Activated CD8-positive, alpha-beta T cell treated with anti-CD3 and anti-CD28 coated beads, Interleukin-2, amount 10 ng/mL, durations not matched to agents 7 days and 5 days (primary cell): Measurements from ENCODE around the gene STMN1. TPM values are rescaled to one million over a fixed set of nuclear protein-coding genes. Genes with fewer than 3 reads are reported as not detected.

ENCODE experiments used
- ATAC-seq: fragments of 150-1000 bp; cut with Tn5 transposase; one replicate; pipeline ENCODE4 v1.10.0; 2021; ENCODE audit warnings: moderate library complexity
- CTCF ChIA-PET: fragments of 350-600 bp; sonication (Branson Sonifier 250); formaldehyde crosslinking; loops from one replicate; lab custom pipeline; 2021; ENCODE audit warnings: antibody characterized with exemption; lab: Charles Lee
- POLR2A ChIA-PET: fragments of 350-600 bp; sonication (Branson Sonifier 250); formaldehyde crosslinking; loops from one replicate; lab custom pipeline; 2021; ENCODE audit warnings: antibody characterized with exemption; lab: Charles Lee
- DNase-seq: peaks from one replicate; pipeline ENCODE4 v3.0.0-alpha.2; 2020
- H3K27ac Mint-ChIP-seq: one replicate; pipeline ENCODE4 v1.8.0; 2021; ENCODE audit warnings: mild to moderate bottlenecking, mixed read lengths
- H3K27me3 Mint-ChIP-seq: one replicate; pipeline ENCODE4 v1.8.0; 2021; ENCODE audit warnings: low read depth, mixed read lengths
- H3K36me3 Mint-ChIP-seq: one replicate; pipeline ENCODE4 v1.8.0; 2021; ENCODE audit warnings: low read depth, mixed read lengths
- H3K4me1 Mint-ChIP-seq: one replicate; pipeline ENCODE4 v1.8.0; 2021; ENCODE audit warnings: low read depth, mixed read lengths
- H3K4me3 Mint-ChIP-seq: one replicate; pipeline ENCODE4 v1.8.0; 2021; ENCODE audit warnings: mild to moderate bottlenecking, mixed read lengths
- H3K9me3 Mint-ChIP-seq: one replicate; pipeline ENCODE4 v1.8.0; 2022; ENCODE audit warnings: mixed read lengths; ENCODE audit not compliant: insufficient read depth
- total RNA-seq, 2 experiments: library from RNA; stranded (reverse); gene quantifications; one replicate each; pipeline ENCODE4 v1.2.3, GENCODE V29; 2021

The STMN1 gene
- total RNA-seq, 2 experiments from 2014 or later: 740 to 781 TPM

DNA sequence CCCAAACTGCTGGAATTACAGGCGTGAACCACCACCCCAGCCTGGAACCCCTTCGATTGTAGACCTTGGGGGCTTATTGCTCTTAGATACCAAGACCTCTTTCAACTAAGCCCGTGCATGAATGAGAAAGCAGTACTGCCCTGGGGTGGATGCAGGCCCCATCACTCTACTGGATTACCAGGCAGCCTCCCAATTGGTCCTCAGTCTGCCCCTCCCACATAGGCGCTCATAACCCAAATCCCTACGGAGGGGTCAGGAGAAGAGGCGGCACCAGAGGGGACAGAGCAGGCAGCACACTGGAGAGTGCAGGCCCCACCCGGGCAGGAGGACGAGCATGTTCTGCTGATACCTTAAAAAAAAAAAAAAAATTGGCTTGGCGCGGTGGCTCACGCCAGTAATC is 12.4 kb upstream of the STMN1 start:
- Mint-ChIP-seq H3K4me1 (peaks cover 37% of the 10 kb centered on the region), H3K4me3 (no peak overlapping the region), H3K36me3 (no peaks in the 10 kb centered on the region), H3K9me3 (no peaks in the 10 kb centered on the region), H3K27ac (no peak overlapping the region), H3K27me3 (peaks cover 11% of the 10 kb centered on the region)
- ATAC-seq (no peak), DNase-seq (no peak)
- CTCF ChIA-PET: interaction anchor here (1.4 to 2.4 kb wide), 2 partner anchors 23 to 78 kb away, joined by 4 to 12 read pairs; no protein-coding TSS in a partner anchor
- POLR2A ChIA-PET: no interaction called here

DNA sequence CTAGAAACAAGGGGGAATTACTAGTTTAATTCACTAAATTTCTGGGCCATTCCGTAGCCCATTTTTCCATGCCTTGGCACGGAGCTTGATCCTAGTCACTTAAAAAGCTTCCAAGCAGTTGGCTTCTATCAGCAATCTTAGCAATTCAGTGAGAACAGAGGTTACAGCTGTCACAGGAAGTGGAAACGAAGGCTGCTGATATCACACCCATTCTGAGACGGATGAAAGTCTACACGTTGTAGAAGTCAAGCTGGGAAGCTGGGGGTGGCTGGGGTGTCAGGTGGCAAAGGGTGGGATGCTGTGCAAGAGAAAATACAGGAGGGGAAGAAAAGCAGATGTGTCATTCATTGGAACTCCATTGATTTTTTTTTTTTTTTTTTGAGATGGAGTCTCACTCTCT is 11.8 kb upstream of the STMN1 start:
- H3K27me3 Mint-ChIP-seq: peaks cover 7% of the 10 kb centered on the region
- CTCF ChIA-PET: interaction anchor here (0.8 to 2.4 kb wide), 4 partner anchors 22 to 79 kb away, joined by 3 to 12 read pairs (median 4); no protein-coding TSS in a partner anchor
- no peak overlapping the region for H3K4me3 Mint-ChIP-seq

GRCh38 chr1:25916460-25916859 is 10.2 kb upstream of the STMN1 start:
- H3K4me3 Mint-ChIP-seq: no peak overlapping the region

More for the DNA sequence above, 11.8 kb upstream of the STMN1 start:
- peak; percentile 28 for ATAC-seq
- Mint-ChIP-seq H3K4me1 (peaks cover 31% of the 10 kb centered on the region), H3K27ac (peak overlapping the region; percentile 60), H3K36me3 (no peaks in the 10 kb centered on the region), H3K9me3 (no peaks in the 10 kb centered on the region)
- POLR2A ChIA-PET: interaction anchor here (0.8 to 1.4 kb wide), 2 partner anchors 11 to 71 kb away, joined by 3 read pairs; no protein-coding TSS in a partner anchor
- DNase-seq: peak; percentile 47

DNA sequence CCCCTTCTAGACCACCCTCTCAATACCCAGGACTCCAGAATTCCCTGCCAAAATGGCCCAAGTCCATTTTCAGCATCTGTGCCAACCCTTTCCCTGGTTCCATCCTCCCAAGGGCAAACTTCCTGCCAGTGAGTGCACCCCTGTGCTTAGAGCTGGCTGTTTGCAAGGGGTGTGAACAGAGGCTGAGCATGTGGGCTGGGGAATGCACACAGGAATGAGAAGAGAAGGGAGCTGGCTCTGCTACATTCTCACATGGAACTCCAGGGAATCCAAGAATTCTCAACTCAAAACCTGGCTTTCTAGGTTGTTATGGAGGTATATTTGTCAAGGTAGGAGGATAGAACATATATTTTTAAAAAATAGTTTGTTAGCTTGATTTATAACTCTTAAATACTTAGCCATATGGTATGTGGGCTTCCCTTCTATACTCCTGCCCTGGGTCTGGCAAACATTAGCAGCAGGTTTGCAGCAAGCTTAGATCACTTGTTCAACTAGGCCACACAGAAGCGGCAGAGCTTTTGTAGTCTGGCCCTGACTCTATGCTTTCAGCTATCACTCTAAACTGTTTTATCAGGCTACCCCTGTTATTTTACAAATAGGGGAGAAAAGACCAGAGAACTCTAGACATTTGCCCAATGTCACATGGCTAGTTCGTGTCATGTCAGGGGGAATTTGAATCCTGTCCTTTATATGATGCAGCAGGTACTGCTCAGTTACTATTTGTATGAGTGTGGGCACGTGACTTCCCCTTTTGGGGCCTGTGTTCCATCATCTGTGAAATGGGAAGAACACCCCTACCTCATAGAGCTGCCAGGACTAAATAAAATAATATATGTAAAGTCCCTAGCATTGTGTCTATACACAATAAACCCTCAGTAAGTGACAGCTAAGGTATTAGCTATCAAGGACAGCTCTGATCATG is 8.1 kb upstream of the STMN1 start:
- no peak overlapping the region for H3K27ac Mint-ChIP-seq
- DNase-seq (no peak), ATAC-seq (no peak)
- peaks cover 3% of the 10 kb centered on the region for H3K27me3 Mint-ChIP-seq
- H3K36me3 Mint-ChIP-seq: no peaks in the 10 kb centered on the region
- H3K9me3 Mint-ChIP-seq: no peaks in the 10 kb centered on the region
- POLR2A ChIA-PET: interaction anchor here (0.9 to 1.3 kb wide), 2 partner anchors 8 to 9 kb away, joined by 3 to 5 read pairs; no protein-coding TSS in a partner anchor
- H3K4me3 Mint-ChIP-seq: no peak overlapping the region
- peaks cover 9% of the 10 kb centered on the region for H3K4me1 Mint-ChIP-seq
- CTCF ChIA-PET: interaction anchor here (1.0 to 3.1 kb wide), 4 partner anchors 10 to 83 kb away, joined by 3 to 13 read pairs (median 6); partner anchors contain the start of gene PAFAH2

More at GRCh38 chr1:25916460-25916859, 10.2 kb upstream of the STMN1 start:
- Mint-ChIP-seq H3K9me3 (no peaks in the 10 kb centered on the region), H3K36me3 (no peaks in the 10 kb centered on the region), H3K27me3 (peaks cover 2% of the 10 kb centered on the region), H3K4me1 (peaks cover 19% of the 10 kb centered on the region), H3K27ac (no peak overlapping the region)
- CTCF ChIA-PET: no interaction called here
- DNase-seq (no peak), ATAC-seq (no peak)
- POLR2A ChIA-PET: interaction anchor here (0.6 kb wide), 1 partner anchor 669 kb away, joined by 3 read pairs; no protein-coding TSS in a partner anchor

DNA sequence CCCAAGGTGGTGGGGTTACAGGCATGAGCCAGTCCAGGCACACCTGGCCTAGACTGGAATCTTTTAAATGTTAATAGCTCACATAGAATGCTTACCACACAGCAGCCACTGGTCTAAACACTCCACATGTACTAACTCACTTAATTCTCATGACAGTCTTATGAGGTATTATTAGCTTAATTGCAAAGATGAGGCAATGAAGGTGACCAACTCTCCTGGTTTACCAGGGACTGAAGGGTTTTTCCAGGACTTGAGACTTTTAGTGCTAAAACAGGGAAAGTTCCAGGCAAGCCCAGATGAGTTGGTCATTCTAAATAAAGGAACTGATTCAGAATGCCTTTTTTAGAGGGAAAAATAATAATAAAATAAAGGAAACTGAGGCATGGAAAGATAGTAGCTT is 7.0 kb upstream of the STMN1 start:
- H3K27me3 Mint-ChIP-seq: peaks cover 10% of the 10 kb centered on the region
- no peak for ATAC-seq
- no peaks in the 10 kb centered on the region for H3K9me3 Mint-ChIP-seq
- DNase-seq: no peak
- H3K27ac Mint-ChIP-seq: no peak overlapping the region
- H3K4me3 Mint-ChIP-seq: no peak overlapping the region
- POLR2A ChIA-PET: no interaction called here
- H3K4me1 Mint-ChIP-seq: peaks cover 6% of the 10 kb centered on the region
- CTCF ChIA-PET: interaction anchor here (2.3 to 3.1 kb wide), 3 partner anchors 9 to 85 kb away, joined by 8 to 13 read pairs (median 11); partner anchors contain the start of gene PAFAH2
- no peaks in the 10 kb centered on the region for H3K36me3 Mint-ChIP-seq

GRCh38 chr1:25912076-25912831 is 6.0 kb upstream of the STMN1 start:
- DNase-seq: no peak
- Mint-ChIP-seq H3K27ac (no peak overlapping the region), H3K27me3 (peaks cover 19% of the 10 kb centered on the region), H3K36me3 (no peaks in the 10 kb centered on the region), H3K4me1 (no peaks in the 10 kb centered on the region), H3K9me3 (no peaks in the 10 kb centered on the region), H3K4me3 (no peak overlapping the region)
- POLR2A ChIA-PET: interaction anchor here (0.7 kb wide), 1 partner anchor 36 kb away, joined by 3 read pairs; no protein-coding TSS in a partner anchor
- CTCF ChIA-PET: interaction anchor here (1.3 to 3.1 kb wide), 3 partner anchors 10 to 86 kb away, joined by 3 to 13 read pairs (median 11); partner anchors contain the start of gene PAFAH2
- no peak for ATAC-seq

DNA sequence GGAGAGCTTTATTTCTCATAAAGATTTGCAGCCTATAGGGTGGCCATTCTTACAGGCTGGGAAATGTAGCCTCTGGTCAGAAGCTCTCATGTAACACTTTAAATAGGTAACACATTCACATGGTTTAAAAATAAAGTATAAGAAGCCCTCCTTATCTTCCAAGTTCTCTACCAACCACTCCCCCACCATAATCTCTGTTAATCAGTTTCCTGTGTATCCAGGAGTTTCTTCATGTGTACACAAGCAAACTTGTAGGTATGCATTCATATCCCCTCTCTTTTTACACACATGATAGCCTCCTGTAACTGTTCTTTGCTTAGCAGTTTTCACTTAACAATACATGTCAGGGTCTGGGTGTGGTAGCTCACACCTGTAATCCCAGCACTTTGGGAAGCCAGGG is 4.9 kb upstream of the STMN1 start:
- ATAC-seq (no peak), DNase-seq (no peak)
- H3K27ac Mint-ChIP-seq: no peak overlapping the region
- H3K4me3 Mint-ChIP-seq: no peak overlapping the region
- POLR2A ChIA-PET: no interaction called here
- peaks cover 23% of the 10 kb centered on the region for H3K27me3 Mint-ChIP-seq
- CTCF ChIA-PET: interaction anchor here (1.3 to 3.0 kb wide), 3 partner anchors 11 to 86 kb away, joined by 3 to 11 read pairs (median 8); partner anchors contain the start of gene PAFAH2
- H3K9me3 Mint-ChIP-seq: no peaks in the 10 kb centered on the region
- H3K36me3 Mint-ChIP-seq: no peaks in the 10 kb centered on the region
- peaks cover 5% of the 10 kb centered on the region for H3K4me1 Mint-ChIP-seq

DNA sequence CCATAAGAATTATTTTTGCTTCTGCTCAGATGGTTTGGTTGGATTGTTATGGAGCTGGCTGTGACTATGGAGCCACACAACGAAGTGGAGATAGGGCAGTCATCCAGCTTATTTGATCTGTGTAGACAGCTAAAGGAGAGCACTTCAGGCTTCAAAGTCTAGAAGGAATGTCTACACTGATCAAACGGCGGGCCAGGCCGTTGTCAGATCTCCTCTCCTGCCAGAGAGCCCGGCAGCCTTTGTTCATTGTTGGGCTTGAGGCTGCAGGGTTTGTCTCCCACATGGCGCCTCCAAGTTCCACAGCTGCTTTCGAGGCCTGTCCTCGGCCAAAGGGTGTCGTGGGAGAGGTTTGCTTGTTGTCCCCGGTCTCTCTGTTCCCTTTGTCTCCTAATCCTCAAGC is 2.8 kb upstream of the STMN1 start:
- ChIA-PET POLR2A (no interaction called here), CTCF (interaction anchor here (7.8 kb wide), 1 partner anchor 15 kb away, joined by 131 read pairs; no protein-coding TSS in a partner anchor)
- Mint-ChIP-seq H3K36me3 (peaks cover 13% of the 10 kb centered on the region), H3K9me3 (no peaks in the 10 kb centered on the region), H3K27ac (no peak overlapping the region), H3K27me3 (peaks cover 23% of the 10 kb centered on the region), H3K4me1 (peaks cover 13% of the 10 kb centered on the region), H3K4me3 (no peak overlapping the region)
- DNase-seq (no peak), ATAC-seq (no peak)

GRCh38 chr1:25908161-25908560 is 1.9 kb upstream of the STMN1 start:
- CTCF ChIA-PET: interaction anchor here (7.8 to 18.0 kb wide), 2 partner anchors 14 to 91 kb away, joined by 131 to 610 read pairs; partner anchors contain the start of gene PAFAH2
- H3K27me3 Mint-ChIP-seq: peaks cover 23% of the 10 kb centered on the region
- DNase-seq: no peak
- H3K9me3 Mint-ChIP-seq: no peaks in the 10 kb centered on the region
- no peak for ATAC-seq
- peaks cover 20% of the 10 kb centered on the region for H3K36me3 Mint-ChIP-seq
- H3K27ac Mint-ChIP-seq: no peak overlapping the region
- H3K4me1 Mint-ChIP-seq: peaks cover 21% of the 10 kb centered on the region
- POLR2A ChIA-PET: no interaction called here
- no peak overlapping the region for H3K4me3 Mint-ChIP-seq

DNA sequence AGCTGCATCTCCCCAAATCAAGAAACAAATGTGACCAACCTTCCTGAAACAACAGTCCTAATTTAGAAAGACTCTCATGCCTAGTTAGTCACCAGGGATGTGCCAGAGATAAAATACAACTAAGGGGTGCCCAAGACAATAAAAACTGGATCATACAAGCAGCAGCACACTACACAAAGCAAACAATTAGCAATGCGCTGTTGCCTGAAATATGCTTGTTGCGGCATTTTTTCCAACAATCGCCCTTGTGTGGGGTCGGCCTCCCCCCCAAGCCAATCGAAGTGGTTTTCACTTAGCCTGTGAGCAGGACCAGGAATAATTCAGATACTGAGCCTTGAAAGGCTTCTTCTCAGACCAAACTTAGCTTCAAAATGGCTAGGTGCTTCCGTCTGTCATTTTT is 1.4 kb upstream of the STMN1 start:
- H3K9me3 Mint-ChIP-seq: no peaks in the 10 kb centered on the region
- no peak for DNase-seq

More for the DNA sequence above, 1.4 kb upstream of the STMN1 start:
- Mint-ChIP-seq H3K36me3 (peaks cover 25% of the 10 kb centered on the region), H3K4me3 (no peak overlapping the region), H3K27me3 (peaks cover 23% of the 10 kb centered on the region), H3K27ac (no peak overlapping the region), H3K4me1 (peaks cover 25% of the 10 kb centered on the region)
- POLR2A ChIA-PET: interaction anchor here (1.2 to 6.0 kb wide), 2 partner anchors 10 to 90 kb away, joined by 3 to 53 read pairs; partner anchors contain the start of gene PAFAH2
- CTCF ChIA-PET: interaction anchor here (7.8 to 18.0 kb wide), 2 partner anchors 14 to 92 kb away, joined by 131 to 610 read pairs; partner anchors contain the start of gene PAFAH2
- no peak for ATAC-seq
